Brain microvascular endothelial cell (primary cell): Measurements from ENCODE around the gene SRSF10.
"Not testable (repeated sequence)": the region's sequence is repeated elsewhere in the genome, so short reads cannot be mapped to it uniquely, and the experiment has no call there.

Experiments used
- DNase-seq: peaks from one replicate; pipeline ENCODE4 v3.0.0-alpha.2; 2020
- H3K27ac ChIP-seq: fragments of 250-450 bp; sonication (Bioruptor Pico); 2 replicates; pipeline ENCODE4 v1.5.1; 2020; ENCODE audit warnings: mild to moderate bottlenecking, moderate library complexity
- H3K27me3 ChIP-seq: fragments of 250-450 bp; sonication (Bioruptor Pico); replicated peaks from 2 replicates; pipeline ENCODE4 v1.5.1; 2020; ENCODE audit warnings: mild to moderate bottlenecking
- H3K36me3 ChIP-seq: fragments of 250-450 bp; sonication (Bioruptor Pico); replicated peaks from 2 replicates; pipeline ENCODE4 v1.5.1; 2020; ENCODE audit warnings: mild to moderate bottlenecking
- H3K4me3 ChIP-seq: 2 replicates; pipeline ENCODE4 v1.5.1; 2011; ENCODE audit warnings: low read depth, mild to moderate bottlenecking, control low read depth, low read length, moderate library complexity
- CTCF ChIP-seq: IDR thresholded peaks from 2 replicates; pipeline ENCODE4 v1.5.1; 2011; ENCODE audit warnings: low read depth, mild to moderate bottlenecking, moderate library complexity, low read length, control low read depth, inconsistent platforms; ENCODE audit errors: missing control alignments
- in situ Hi-C: cut with HindIII; loops from 2 replicates; pipeline ENCODE4 v1.10.0; 2017; ENCODE audit warnings: low sequenced_read_pairs, low pct_ligation_motif_present

Gene SRSF10

DNA sequence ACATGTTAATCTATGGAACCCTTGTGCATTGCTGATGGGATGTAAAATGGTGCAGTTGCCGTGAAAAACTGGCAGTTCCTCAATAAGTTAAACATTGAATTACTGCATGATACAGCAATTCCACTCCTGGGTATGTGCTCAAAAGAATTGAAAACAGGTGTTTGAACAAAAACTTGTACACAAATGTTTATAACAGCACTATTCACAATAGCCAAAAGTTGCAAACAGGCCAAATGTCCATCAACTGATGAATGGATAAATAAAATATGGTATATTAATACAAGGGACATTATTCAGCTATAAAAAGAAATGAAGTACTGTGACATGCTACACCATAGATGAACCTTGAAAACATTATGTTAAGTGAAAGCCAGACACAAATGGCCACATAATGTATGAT is 17.7 kb upstream of the SRSF10 start:
- no peak for DNase-seq
- Histone ChIP-seq H3K4me3 (no peak overlapping the region), H3K27me3 (no peaks in the 10 kb centered on the region), H3K27ac (no peak overlapping the region), H3K36me3 (no peaks in the 10 kb centered on the region)
- TF ChIP-seq CTCF = no peak
- in situ Hi-C loops = no loop called here

DNA sequence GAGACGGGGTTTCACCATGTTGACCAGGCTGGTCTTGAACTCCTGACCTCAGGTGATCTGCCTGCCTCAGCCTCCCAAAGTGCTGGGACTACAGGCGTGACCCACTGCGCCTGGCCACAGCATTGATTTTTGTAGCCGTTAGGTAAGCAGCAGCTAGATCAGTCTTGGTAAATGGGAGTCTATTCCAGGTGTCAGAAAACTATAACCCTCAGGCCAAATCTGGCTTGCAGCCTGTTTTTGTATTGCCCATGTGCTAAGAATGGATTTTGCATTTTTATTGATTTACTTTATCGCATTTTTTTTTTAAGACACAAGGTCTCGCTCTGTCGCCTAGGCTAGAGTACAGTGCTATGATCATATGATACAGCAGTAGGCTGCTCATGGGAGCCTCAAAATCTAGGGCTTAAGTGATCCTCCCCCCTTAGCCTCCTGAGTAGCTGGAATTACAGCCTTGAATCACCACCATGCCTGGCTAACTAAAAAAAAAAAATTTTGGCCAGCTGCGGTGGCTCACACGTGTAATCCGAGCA is 16.6 kb upstream of the SRSF10 start:
- H3K27me3 ChIP-seq = no peaks in the 10 kb centered on the region
- H3K36me3 ChIP-seq = no peaks in the 10 kb centered on the region
- no peak for TF ChIP-seq CTCF
- DNase-seq = no peak
- H3K4me3 ChIP-seq = no peak overlapping the region
- no peak overlapping the region for H3K27ac ChIP-seq
- in situ Hi-C loops = no loop called here

DNA sequence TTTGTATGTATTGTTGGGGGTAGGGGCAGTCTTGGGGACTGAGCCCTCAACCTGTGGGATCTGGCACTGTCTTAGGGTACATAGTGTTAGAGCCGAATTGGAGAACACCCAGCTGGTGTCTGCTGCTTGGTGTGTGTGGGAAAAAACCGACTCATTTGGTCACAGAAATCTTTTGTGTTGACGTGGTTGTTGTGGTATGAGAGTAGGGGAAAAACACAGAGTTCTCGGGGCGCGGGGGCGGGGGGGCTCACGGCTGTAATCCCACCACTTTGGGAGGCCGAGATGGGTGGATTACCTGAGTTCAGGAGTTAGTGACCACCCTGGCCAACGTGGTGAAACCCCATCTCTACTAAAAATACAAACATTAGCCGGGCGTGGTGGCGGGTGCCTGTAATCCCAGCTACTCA is 15.3 kb upstream of the SRSF10 start:
- H3K36me3 ChIP-seq = no peaks in the 10 kb centered on the region
- no peak overlapping the region for H3K4me3 ChIP-seq
- no peak overlapping the region for H3K27ac ChIP-seq
- H3K27me3 ChIP-seq = no peaks in the 10 kb centered on the region
- DNase-seq = peak; percentile 26
- in situ Hi-C loops = no loop called here
- no peak for TF ChIP-seq CTCF

GRCh38 chr1:23992011-23992410 is 11.9 kb upstream of the SRSF10 start:
- H3K27me3 ChIP-seq, H3K36me3 ChIP-seq, H3K4me3 ChIP-seq, DNase-seq, H3K27ac ChIP-seq, in situ Hi-C loops: not testable (repeated sequence)

DNA sequence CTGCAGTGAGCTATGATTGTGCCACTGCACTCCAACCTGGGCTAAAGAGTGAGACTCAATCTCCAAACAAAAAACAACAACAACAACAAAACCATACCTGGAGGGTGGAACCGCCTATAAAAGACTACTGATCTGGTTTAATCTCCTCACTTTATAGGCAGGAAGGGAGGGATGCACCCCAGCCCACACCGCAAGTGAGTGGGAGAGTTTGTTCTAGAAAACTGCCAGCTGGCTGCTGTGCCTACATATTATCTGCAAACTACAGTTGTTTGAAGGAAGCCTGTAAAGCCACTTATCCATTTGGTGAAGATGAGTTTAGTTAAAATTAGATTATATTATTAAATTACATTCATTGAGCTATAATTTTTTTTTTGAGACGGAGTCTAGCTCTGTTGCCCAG is 9.1 kb upstream of the SRSF10 start:
- no peak for DNase-seq
- in situ Hi-C loops = no loop called here
- no peak for TF ChIP-seq CTCF

GRCh38 chr1:23987038-23987437 is 6.9 kb upstream of the SRSF10 start:
- H3K36me3 ChIP-seq, H3K4me3 ChIP-seq, H3K27ac ChIP-seq, in situ Hi-C loops, H3K27me3 ChIP-seq, DNase-seq: not testable (repeated sequence)

More for the DNA sequence above, 9.1 kb upstream of the SRSF10 start:
- H3K27ac ChIP-seq = no peak overlapping the region
- no peaks in the 10 kb centered on the region for H3K27me3 ChIP-seq
- no peak overlapping the region for H3K4me3 ChIP-seq
- H3K36me3 ChIP-seq = no peaks in the 10 kb centered on the region

DNA sequence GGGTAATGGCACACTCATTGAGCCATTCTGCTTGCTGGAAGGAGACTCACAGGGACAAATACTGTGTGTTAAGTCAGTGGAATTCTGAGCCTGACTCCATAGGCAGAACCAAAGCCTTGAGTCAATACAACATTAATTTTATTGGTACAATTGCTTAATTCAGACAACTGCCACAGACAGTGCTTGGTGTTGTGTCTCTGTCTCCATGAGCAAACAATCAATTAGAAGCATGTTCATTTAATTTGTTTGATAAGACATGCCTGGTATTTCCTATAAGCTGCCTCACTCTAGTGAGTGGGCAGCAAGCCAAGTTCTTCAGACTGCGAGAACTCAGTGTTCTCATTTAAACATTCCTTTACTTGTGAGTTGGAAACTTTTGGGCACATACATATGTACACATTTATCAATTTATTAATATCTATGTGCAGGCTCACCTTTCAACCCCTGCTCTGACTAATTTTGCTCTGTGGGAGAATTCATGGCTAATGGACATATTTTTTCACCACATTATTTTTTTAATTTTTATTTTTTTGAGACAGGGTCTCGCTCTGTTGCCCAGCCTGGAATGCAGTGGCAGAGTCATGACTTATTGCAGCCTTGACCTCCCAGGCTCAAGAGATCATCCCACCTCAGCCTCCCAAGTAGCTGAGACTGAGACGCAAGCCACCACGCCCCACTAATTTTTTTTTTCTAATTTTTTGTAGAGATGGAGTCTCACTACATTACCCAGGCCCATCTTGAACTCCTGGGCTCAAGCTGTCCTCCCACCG is 4.5 kb upstream of the SRSF10 start:
- TF ChIP-seq CTCF = no peak
- H3K4me3 ChIP-seq = no peak overlapping the region
- H3K27ac ChIP-seq = no peak overlapping the region
- peaks cover 2% of the 10 kb centered on the region for H3K36me3 ChIP-seq
- H3K27me3 ChIP-seq = no peaks in the 10 kb centered on the region
- DNase-seq = peak; percentile 55
- in situ Hi-C loops = no loop called here
